ENCODE measurements around the gene TUBA1B. TPM values are rescaled to one million over a fixed set of nuclear protein-coding genes. Genes with fewer than 3 reads are reported as not detected.
"Not testable (repeated sequence)": the region's sequence is repeated elsewhere in the genome, so short reads cannot be mapped to it uniquely, and the experiment has no call there.

Gene TUBA1B
- total RNA-seq = 739 and 794 TPM in 2 replicates

DNA sequence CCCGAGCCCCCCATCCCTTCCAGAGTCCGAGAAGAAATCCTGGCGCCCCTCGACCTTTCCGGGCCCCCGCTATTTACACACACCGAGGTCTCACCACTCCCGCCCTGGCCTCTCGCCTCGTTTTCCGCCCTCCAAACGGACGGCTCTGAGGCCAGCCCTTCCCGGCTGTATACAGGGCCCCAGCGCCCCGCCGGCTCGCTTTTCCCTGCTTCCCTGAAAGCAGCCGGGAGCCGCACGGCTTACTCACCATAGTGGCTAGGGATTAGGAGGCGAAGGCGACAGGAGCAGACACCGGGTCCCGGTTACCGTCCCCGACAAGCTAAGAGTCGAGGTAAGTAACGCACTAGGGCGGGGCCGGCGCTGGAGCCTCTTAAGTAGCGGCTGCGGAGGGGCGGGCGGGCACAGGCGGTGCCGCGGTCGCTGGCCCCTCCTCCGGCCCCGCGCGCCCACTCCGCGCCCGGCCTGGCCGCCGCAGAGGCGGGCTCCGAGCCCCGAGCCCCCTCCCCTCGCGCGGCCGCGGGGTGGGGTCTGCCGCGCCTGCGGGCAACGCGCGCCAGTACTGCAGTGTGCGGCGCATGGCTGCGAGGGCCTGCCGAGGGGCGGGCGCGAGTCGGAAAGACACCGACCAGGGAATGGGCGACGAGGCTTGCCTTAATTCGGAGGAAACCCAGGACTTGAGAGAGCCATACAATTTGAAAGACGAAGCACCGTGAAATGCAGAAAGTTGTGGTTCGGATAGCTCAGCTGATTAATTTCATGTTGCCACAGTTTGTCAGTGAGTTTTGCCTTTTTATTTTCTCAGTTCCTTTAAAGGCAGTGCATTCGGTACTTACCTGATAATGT is at the start of gene TUBA1B:
Gene TUBA1B, minus strand, starts transcription at position 345 of the 843 bp plus-strand sequence. Its CDS starts 95 bp downstream, at position 250.
- Histone ChIP-seq H3K27me3 (ENCODE audit: control insufficient read depth, insufficient read depth, low read length) (no peaks in the 10 kb centered on the region), H3K36me3 (ENCODE audit: control insufficient read depth, insufficient read depth, low read length) (peaks cover 3% of the 10 kb centered on the region), H3K4me3 (ENCODE audit: low read depth, low read length) (peak within 1 kb of the TSS; percentile 88)
- no peak for DNase-seq (ENCODE audit: low read depth)
- no peak for TF ChIP-seq CTCF (IDR thresholded peaks at IDR 0.05; ENCODE audit: insufficient read depth, low read length, poor library complexity, severe bottlenecking)

GRCh38 chr12:49174218-49174617 is 43.0 kb upstream of the TUBA1B start:
- DNase-seq (ENCODE audit: low read depth) = no peak
- no peak for TF ChIP-seq CTCF (IDR thresholded peaks at IDR 0.05; ENCODE audit: insufficient read depth, low read length, poor library complexity, severe bottlenecking)
- no peak overlapping the region for H3K4me3 ChIP-seq (ENCODE audit: low read depth, low read length)
- no peaks in the 10 kb centered on the region for H3K27me3 ChIP-seq (ENCODE audit: control insufficient read depth, insufficient read depth, low read length)
- H3K36me3 ChIP-seq (ENCODE audit: control insufficient read depth, insufficient read depth, low read length) = no peaks in the 10 kb centered on the region

DNA sequence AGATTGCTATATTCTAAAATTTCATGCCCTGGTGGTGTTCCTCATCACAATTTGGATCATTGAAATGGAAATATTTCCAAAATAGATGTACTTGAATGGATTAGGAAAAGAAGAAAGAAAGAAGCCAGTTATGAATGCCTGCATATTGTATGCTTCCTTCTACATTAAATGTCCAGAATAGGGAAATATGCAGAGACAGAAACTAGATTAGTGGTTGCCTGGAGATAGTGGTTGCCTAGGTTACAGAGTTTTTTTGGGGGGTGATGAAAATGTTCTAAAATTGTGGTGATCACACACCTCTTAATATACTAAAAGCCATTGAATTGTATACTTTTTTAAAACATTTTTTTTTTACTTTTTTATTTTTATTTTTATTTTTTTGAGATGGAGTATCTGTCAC is 39.7 kb upstream of the TUBA1B start:
- H3K27me3 ChIP-seq (ENCODE audit: control insufficient read depth, insufficient read depth, low read length) = no peaks in the 10 kb centered on the region
- no peaks in the 10 kb centered on the region for H3K36me3 ChIP-seq (ENCODE audit: control insufficient read depth, insufficient read depth, low read length)
- no peak overlapping the region for H3K4me3 ChIP-seq (ENCODE audit: low read depth, low read length)
- DNase-seq (ENCODE audit: low read depth) = no peak
- TF ChIP-seq CTCF (IDR thresholded peaks at IDR 0.05; ENCODE audit: insufficient read depth, low read length, poor library complexity, severe bottlenecking) = no peak

DNA sequence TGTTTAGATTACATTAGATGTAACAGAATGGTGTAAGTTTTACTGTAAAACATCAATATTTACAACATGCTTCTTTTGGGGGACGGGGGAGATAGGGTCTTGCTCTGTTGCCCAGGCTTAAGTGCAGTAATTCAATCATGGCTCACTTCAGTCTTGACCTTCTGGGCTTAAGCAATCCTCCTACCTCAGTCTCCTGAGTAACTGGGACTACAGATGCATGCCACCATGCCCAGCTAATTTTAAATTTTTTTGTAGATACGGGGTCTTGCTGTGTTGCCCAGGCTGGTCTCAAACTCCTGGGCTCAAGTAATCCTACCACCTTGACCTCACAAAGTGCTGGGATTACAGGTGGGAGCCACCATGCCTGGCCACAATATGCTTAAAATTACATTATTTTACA is 33.9 kb upstream of the TUBA1B start:
- no peak for TF ChIP-seq CTCF (IDR thresholded peaks at IDR 0.05; ENCODE audit: insufficient read depth, low read length, poor library complexity, severe bottlenecking)

GRCh38 chr12:49161901-49162300 is 30.7 kb upstream of the TUBA1B start:
- DNase-seq (ENCODE audit: low read depth); H3K4me3 ChIP-seq (ENCODE audit: low read depth, low read length); H3K36me3 ChIP-seq (ENCODE audit: control insufficient read depth, insufficient read depth, low read length); H3K27me3 ChIP-seq (ENCODE audit: control insufficient read depth, insufficient read depth, low read length): not testable (repeated sequence)

More for the DNA sequence above, 33.9 kb upstream of the TUBA1B start:
- no peak for DNase-seq (ENCODE audit: low read depth)
- Histone ChIP-seq H3K36me3 (ENCODE audit: control insufficient read depth, insufficient read depth, low read length) (no peaks in the 10 kb centered on the region), H3K27me3 (ENCODE audit: control insufficient read depth, insufficient read depth, low read length) (no peaks in the 10 kb centered on the region), H3K4me3 (ENCODE audit: low read depth, low read length) (no peak overlapping the region)

- DNase-seq (ENCODE audit: low read depth) = no peak
- Histone ChIP-seq H3K36me3 (ENCODE audit: control insufficient read depth, insufficient read depth, low read length) (no peaks in the 10 kb centered on the region), H3K4me3 (ENCODE audit: low read depth, low read length) (no peak overlapping the region), H3K27me3 (ENCODE audit: control insufficient read depth, insufficient read depth, low read length) (no peaks in the 10 kb centered on the region)
- TF ChIP-seq CTCF (IDR thresholded peaks at IDR 0.05; ENCODE audit: insufficient read depth, low read length, poor library complexity, severe bottlenecking) = no peak
Observed at GRCh38 chr12:49161092-49161795, 30.0 kb upstream of the TUBA1B start.

Measured in kidney epithelial cell (primary cell).